Osteoblast (primary cell): ENCODE results near the gene HDAC9. TPM values are rescaled to one million over a fixed set of nuclear protein-coding genes. Genes with fewer than 3 reads are reported as not detected.

Experiments
- DNase-seq: peaks from one replicate; pipeline ENCODE4 v3.0.0; 2011; ENCODE audit warnings: low spot score, mixed read lengths; ENCODE audit not compliant: insufficient read length; ENCODE audit errors: missing footprints
- H2AFZ ChIP-seq: 2 replicates; pipeline ENCODE4 v1.6.0; 2011; ENCODE audit warnings: mild to moderate bottlenecking, low read length
- H3K27ac ChIP-seq: 2 replicates; pipeline ENCODE4 v1.5.1; 2011; ENCODE audit warnings: mild to moderate bottlenecking, low read depth, low read length, moderate library complexity
- H3K27me3 ChIP-seq: 2 replicates; pipeline ENCODE4 v1.6.0; 2012; ENCODE audit warnings: mild to moderate bottlenecking, control low read depth, inconsistent platforms, low read length, moderate library complexity; ENCODE audit not compliant: insufficient read depth
- H3K36me3 ChIP-seq: 2 replicates; pipeline ENCODE4 v1.5.1; 2011; ENCODE audit warnings: mild to moderate bottlenecking, low read length, control low read depth, moderate library complexity; ENCODE audit not compliant: insufficient read depth
- H3K4me1 ChIP-seq: 2 replicates; pipeline ENCODE4 v1.5.1; 2011; ENCODE audit warnings: mild to moderate bottlenecking, low read length, control low read depth, moderate library complexity; ENCODE audit not compliant: insufficient read depth
- H3K4me2 ChIP-seq: 2 replicates; pipeline ENCODE4 v1.6.0; 2011; ENCODE audit warnings: mild to moderate bottlenecking, low read length; ENCODE audit not compliant: insufficient read depth
- H3K4me3 ChIP-seq: fragments of 200-600 bp; sonication (generic); 3 replicates; pipeline ENCODE4 v1.5.1; 2012; ENCODE audit warnings: mild to moderate bottlenecking, low read length, inconsistent platforms; ENCODE audit not compliant: insufficient read depth
- H3K79me2 ChIP-seq: 2 replicates; pipeline ENCODE4 v1.6.0; 2012; ENCODE audit warnings: mild to moderate bottlenecking, low read length, control low read depth, inconsistent platforms; ENCODE audit not compliant: insufficient read depth
- H3K9me3 ChIP-seq: 2 replicates; pipeline ENCODE4 v1.5.1; 2011; ENCODE audit warnings: low read depth, low read length, control low read depth
- H4K20me1 ChIP-seq: 2 replicates; pipeline ENCODE4 v1.6.0; 2012; ENCODE audit warnings: mild to moderate bottlenecking, low read length, control low read depth; ENCODE audit not compliant: insufficient read depth
- CTCF ChIP-seq: IDR thresholded peaks from 2 replicates; pipeline ENCODE4 v1.5.1; 2011; ENCODE audit warnings: mild to moderate bottlenecking, low read depth, low read length, moderate library complexity; ENCODE audit errors: extremely low read depth
- total RNA-seq: library from RNA; depleted of rRNA; stranded (reverse); fragments of >200 nt; gene quantifications from 2 replicates; pipeline ENCODE4 v1.2.3, GENCODE V29; 2012

HDAC9 gene
- total RNA-seq, 1 donor, result 21.7 TPM

DNA sequence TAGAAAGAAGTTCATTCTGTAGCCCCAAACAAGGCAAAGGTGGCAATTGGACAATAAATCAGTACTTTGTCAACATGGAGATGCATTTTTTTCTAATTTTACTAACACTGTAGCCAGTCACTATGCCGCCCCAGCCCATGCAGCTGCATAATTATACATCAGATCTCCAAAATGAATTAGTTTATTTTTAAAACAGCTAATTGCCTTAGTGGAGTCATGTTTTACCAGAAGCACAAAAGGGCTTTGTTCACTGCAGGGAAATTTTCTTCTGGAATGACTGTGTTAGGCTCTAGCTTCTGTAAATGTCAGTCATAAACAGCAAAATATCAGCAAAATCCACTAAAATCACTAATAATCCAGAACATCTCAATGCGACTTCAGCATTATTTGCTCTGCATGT is 20.1 kb upstream of the HDAC9 start:
- TF ChIP-seq CTCF, result no peak
- Histone ChIP-seq H3K4me1 (no peaks in the 10 kb centered on the region), H3K4me3 (no peak overlapping the region), H3K9me3 (no peaks in the 10 kb centered on the region), H3K79me2 (no peaks in the 10 kb centered on the region), H3K4me2 (no peak overlapping the region), H4K20me1 (no peaks in the 10 kb centered on the region), H3K27ac (no peak overlapping the region), H3K36me3 (no peaks in the 10 kb centered on the region), H2AFZ (no peak overlapping the region), H3K27me3 (no peaks in the 10 kb centered on the region)
- no peak for DNase-seq

- H2AFZ ChIP-seq, result no peak overlapping the region
- no peaks in the 10 kb centered on the region for H3K4me1 ChIP-seq
- H3K4me3 ChIP-seq, result no peak overlapping the region
- no peaks in the 10 kb centered on the region for H3K9me3 ChIP-seq
- H3K27me3 ChIP-seq, result no peaks in the 10 kb centered on the region
- no peak overlapping the region for H3K27ac ChIP-seq
- H3K4me2 ChIP-seq, result no peak overlapping the region
- no peak for DNase-seq
- no peaks in the 10 kb centered on the region for H4K20me1 ChIP-seq
- no peaks in the 10 kb centered on the region for H3K36me3 ChIP-seq
- no peaks in the 10 kb centered on the region for H3K79me2 ChIP-seq
- no peak for TF ChIP-seq CTCF
Observed at GRCh38 chr7:18481776-18482175, 13.8 kb upstream of the HDAC9 start.

GRCh38 chr7:18488049-18488448 is 7.5 kb upstream of the HDAC9 start:
- no peaks in the 10 kb centered on the region for H3K36me3 ChIP-seq
- H4K20me1 ChIP-seq, result no peaks in the 10 kb centered on the region
- H2AFZ ChIP-seq, result peak overlapping the region; percentile 3
- no peaks in the 10 kb centered on the region for H3K9me3 ChIP-seq
- DNase-seq, result no peak
- no peak overlapping the region for H3K4me3 ChIP-seq
- no peak overlapping the region for H3K27ac ChIP-seq
- H3K4me1 ChIP-seq, result no peaks in the 10 kb centered on the region
- no peak overlapping the region for H3K4me2 ChIP-seq
- H3K27me3 ChIP-seq, result no peaks in the 10 kb centered on the region
- TF ChIP-seq CTCF, result no peak
- H3K79me2 ChIP-seq, result no peaks in the 10 kb centered on the region

DNA sequence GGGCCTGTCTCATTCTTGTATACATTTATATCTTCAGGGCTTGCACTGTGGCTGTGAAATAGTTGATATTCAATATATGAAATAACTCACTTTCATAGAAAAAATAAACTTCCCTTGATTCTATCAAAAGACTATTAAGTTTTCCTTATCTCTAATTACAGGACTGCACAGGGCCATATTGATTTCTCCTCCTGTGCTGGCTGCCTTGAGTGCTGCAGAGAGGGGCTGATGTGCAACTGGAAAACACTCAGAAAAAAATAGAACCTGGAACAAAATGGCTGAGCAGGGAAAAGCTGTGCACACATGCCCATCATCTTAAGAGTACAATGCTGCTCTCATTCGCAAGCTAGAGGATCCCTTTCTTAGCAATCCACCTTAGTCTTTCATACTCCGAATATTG is 5.9 kb upstream of the HDAC9 start:
- DNase-seq, result no peak
- Histone ChIP-seq H3K27me3 (no peaks in the 10 kb centered on the region), H2AFZ (no peak overlapping the region), H3K79me2 (no peaks in the 10 kb centered on the region), H3K4me3 (no peak overlapping the region), H3K27ac (no peak overlapping the region), H3K36me3 (no peaks in the 10 kb centered on the region), H4K20me1 (no peaks in the 10 kb centered on the region), H3K9me3 (no peaks in the 10 kb centered on the region), H3K4me1 (peaks cover under 1% of the 10 kb centered on the region), H3K4me2 (no peak overlapping the region)
- no peak for TF ChIP-seq CTCF
